ENCODE measurements around the gene TMEM30A. TPM values are rescaled to one million over a fixed set of nuclear protein-coding genes. Genes with fewer than 3 reads are reported as not detected.

Gene TMEM30A
- total RNA-seq, 4 donors from 2014 or later, result 62.4 to 101 (median 76.9) TPM

DNA sequence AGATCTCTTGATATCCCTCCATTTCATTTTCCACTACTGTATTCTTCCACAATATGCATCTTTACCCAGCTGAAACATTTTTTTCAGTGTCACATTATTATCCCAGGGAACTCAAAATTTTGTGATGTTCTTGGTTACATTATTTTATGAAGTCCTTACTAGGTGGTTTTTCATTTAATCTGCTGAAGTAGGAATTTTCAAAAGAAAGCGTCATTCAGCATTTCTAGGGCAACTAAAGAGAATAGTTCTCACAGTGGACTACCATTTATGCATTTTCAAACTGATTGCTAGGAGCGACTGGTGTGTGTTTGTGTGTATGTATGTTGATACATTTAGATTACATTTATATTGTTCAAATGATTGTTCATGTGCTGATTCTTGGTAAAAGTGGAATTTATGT lies 2.4 kb upstream of the TMEM30A start:
- 86% methylated on average over 2 of the region's 2 CpGs for whole genome bisulfite sequencing, 2 donors
- H3K9me3 ChIP-seq, result no peaks in the 10 kb centered on the region
- no peak overlapping the region for H3K4me3 ChIP-seq
- peaks cover 0 to 68% (median 19%) of the 10 kb centered on the region in 4 donors for H3K4me1 ChIP-seq
- H3K36me3 ChIP-seq, result no peaks in the 10 kb centered on the region
- TF ChIP-seq POLR2A (IDR thresholded peaks at IDR 0.05), result no peak
- no peak for TF ChIP-seq EP300 (IDR thresholded peaks at IDR 0.05)
- TF ChIP-seq, protein P1, sequence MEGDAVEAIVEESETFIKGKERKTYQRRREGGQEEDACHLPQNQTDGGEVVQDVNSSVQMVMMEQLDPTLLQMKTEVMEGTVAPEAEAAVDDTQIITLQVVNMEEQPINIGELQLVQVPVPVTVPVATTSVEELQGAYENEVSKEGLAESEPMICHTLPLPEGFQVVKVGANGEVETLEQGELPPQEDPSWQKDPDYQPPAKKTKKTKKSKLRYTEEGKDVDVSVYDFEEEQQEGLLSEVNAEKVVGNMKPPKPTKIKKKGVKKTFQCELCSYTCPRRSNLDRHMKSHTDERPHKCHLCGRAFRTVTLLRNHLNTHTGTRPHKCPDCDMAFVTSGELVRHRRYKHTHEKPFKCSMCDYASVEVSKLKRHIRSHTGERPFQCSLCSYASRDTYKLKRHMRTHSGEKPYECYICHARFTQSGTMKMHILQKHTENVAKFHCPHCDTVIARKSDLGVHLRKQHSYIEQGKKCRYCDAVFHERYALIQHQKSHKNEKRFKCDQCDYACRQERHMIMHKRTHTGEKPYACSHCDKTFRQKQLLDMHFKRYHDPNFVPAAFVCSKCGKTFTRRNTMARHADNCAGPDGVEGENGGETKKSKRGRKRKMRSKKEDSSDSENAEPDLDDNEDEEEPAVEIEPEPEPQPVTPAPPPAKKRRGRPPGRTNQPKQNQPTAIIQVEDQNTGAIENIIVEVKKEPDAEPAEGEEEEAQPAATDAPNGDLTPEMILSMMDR (IDR thresholded peaks at IDR 0.05), result no peak
- no peaks in the 10 kb centered on the region for H3K27me3 ChIP-seq
- no peak overlapping the region for H3K27ac ChIP-seq
- no peak for DNase-seq (ENCODE audit: low spot score in 2 of 2)

DNA sequence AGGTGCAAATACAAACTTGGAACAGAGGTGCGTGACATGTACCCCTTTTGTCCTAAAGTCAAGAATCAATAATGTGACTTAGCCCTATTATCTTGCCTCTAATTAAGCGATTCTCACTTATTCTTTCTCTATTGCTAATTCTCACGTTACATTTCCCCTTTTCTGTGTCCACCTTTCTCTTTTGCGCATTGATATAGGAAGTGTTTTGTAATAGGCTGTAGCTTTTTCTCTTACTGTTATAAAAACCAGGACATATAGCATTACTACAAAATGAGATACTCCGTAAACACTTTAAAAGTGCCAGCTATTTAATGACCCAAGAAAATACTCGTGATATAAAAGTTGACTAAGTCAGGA lies 669 bp upstream of the TMEM30A start:
- TF ChIP-seq, protein P1 (IDR thresholded peaks at IDR 0.05), result no peak
- TF ChIP-seq EP300 (IDR thresholded peaks at IDR 0.05), result no peak
- TF ChIP-seq POLR2A (IDR thresholded peaks at IDR 0.05), result no peak
- no peak for DNase-seq (ENCODE audit: low spot score in 2 of 2)
- Histone ChIP-seq H3K4me3 (peak overlapping the region; percentile 37 to 93 (median 86)), H3K4me1 (peaks cover 0 to 71% (median 30%) of the 10 kb centered on the region in 4 donors), H3K9me3 (no peaks in the 10 kb centered on the region), H3K27me3 (no peaks in the 10 kb centered on the region), H3K27ac (peak overlapping the region; percentile 84 to 97 (median 92)), H3K36me3 (no peaks in the 10 kb centered on the region)
- WGBS, 2 donors, result 2 to 3% methylated on average over 6 of the region's 6 CpGs

DNA sequence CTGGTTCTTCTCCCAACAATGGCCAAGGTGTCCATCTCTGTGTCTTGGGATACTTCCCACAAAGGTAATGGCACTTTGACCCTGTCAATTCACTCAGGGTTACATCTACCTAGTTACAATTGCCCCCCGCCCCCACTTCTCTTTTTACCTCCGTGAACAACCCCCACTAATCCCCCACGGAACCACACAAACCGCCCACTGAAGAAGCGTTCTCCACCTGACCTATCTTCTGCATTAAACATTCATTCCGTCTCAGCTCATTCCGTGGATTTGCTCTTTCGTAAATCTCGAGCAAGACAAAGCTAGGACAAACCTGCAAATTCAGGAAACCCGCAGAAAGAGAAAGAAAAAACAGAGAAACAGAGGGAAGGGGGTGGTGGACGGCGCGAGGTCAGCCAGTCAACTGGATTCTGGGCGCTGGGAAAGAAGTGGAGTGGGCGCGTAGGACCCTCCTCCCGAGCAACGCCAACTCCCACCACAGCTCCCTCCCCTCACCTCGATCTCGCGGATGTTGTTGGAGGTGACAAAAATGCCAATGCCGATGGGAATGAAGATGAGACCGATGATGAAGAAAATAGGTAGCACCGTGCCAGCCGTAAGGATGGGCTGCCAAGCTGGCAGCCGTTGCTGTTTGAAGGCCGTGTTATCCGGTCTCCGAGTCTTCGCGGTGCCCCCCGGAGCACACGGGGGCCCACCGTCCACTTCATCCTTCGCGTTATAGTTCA lies 523 bp downstream of the TMEM30A start:
- Histone ChIP-seq H3K4me3 (peak overlapping the region; percentile 83 to 97 (median 92)), H3K9me3 (no peaks in the 10 kb centered on the region), H3K36me3 (no peaks in the 10 kb centered on the region), H3K27ac (peak overlapping the region; percentile 84 to 97 (median 92)), H3K4me1 (peaks cover 0 to 73% (median 36%) of the 10 kb centered on the region in 4 donors), H3K27me3 (no peaks in the 10 kb centered on the region)
- peak in 1 of 2 donors; percentile 13 for DNase-seq (ENCODE audit: low spot score in 2 of 2)
- WGBS, 2 donors, result 0 to 1% methylated on average over 29 to 35 of the region's 36 CpGs
- no peak for TF ChIP-seq EP300 (IDR thresholded peaks at IDR 0.05)
- TF ChIP-seq POLR2A (IDR thresholded peaks at IDR 0.05), result no peak
- TF ChIP-seq, protein P1 (IDR thresholded peaks at IDR 0.05), result no peak

DNA sequence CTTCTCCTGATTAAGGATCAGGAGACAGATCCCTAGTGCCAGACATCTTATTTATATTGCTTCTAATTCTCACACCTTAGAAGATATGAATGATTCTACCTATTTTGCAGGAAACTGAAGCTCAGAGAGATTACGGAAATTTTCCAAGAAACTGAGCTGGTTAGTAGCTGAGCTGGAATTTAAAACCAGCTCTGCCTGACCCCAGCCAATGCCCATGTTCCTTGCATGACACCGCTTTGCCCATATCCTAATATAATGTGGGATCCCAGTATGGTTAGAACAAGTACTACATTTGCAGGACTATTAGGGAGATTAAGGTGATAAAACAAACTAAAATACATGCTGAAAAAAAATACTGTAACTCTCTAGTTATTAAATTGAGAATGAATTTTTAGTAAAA lies 1.9 kb downstream of the TMEM30A start:
- WGBS, 2 donors, result 50 to 55% methylated on average over 2 of the region's 2 CpGs
- H3K36me3 ChIP-seq, result no peaks in the 10 kb centered on the region
- no peak for TF ChIP-seq POLR2A (IDR thresholded peaks at IDR 0.05)
- TF ChIP-seq, protein P1 (IDR thresholded peaks at IDR 0.05), result no peak
- TF ChIP-seq EP300 (IDR thresholded peaks at IDR 0.05), result no peak
- H3K4me3 ChIP-seq, result peak overlapping the region in 2 of 4 donors; percentile 83 to 90
- H3K9me3 ChIP-seq, result no peaks in the 10 kb centered on the region
- H3K4me1 ChIP-seq, result peaks cover 0 to 84% (median 39%) of the 10 kb centered on the region in 4 donors
- no peak overlapping the region for H3K27ac ChIP-seq
- no peaks in the 10 kb centered on the region for H3K27me3 ChIP-seq
- no peak for DNase-seq (ENCODE audit: low spot score in 2 of 2)

DNA sequence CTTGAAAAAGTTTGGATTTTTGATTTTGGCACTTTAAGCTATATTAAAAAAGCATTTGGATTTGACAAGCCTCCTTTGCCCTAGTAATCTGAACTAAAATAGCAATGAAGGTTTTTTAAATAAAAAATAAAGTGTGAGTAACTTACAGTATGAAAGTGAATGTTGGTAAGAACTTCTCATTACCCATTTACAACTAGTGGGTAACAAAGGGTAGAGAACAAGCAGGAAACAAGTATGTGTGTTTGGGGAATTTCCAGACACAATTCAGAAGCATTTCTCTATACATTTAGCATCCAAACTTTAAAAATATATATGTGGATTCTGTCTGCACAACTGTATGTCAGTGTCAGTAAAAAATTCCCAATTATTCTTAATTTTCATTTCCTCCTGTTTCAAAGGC lies 2.9 kb downstream of the TMEM30A start:
- no peaks in the 10 kb centered on the region for H3K36me3 ChIP-seq
- no peaks in the 10 kb centered on the region for H3K9me3 ChIP-seq
- no peak for TF ChIP-seq EP300 (IDR thresholded peaks at IDR 0.05)
- TF ChIP-seq, protein P1 (IDR thresholded peaks at IDR 0.05), result no peak
- no peak for TF ChIP-seq POLR2A (IDR thresholded peaks at IDR 0.05)
- H3K27ac ChIP-seq, result peak overlapping the region in 1 of 4 donors; percentile 26
- no peak overlapping the region for H3K4me3 ChIP-seq
- H3K4me1 ChIP-seq, result peaks cover 0 to 84% (median 42%) of the 10 kb centered on the region in 4 donors
- no peak for DNase-seq (ENCODE audit: low spot score in 2 of 2)
- no peaks in the 10 kb centered on the region for H3K27me3 ChIP-seq

All from tibial nerve (tissue), 4 donors.